HG03159 (cell line): ENCODE measurements around the gene WLS.
"Not testable (repeated sequence)": the region's sequence is repeated elsewhere in the genome, so short reads cannot be mapped to it uniquely, and the experiment has no call there.

Experiments used
- ATAC-seq: cut with Tn5 transposase; IDR thresholded peaks from one replicate; pipeline ENCODE4 v1.9.1; 2021; ENCODE audit warnings: mild to moderate bottlenecking, moderate library complexity; ENCODE audit not compliant: unreplicated experiment

The WLS gene

GRCh38 chr1:68171795-68172194 lies 60.5 kb downstream of the WLS start:
- not testable (repeated sequence) for ATAC-seq

- no peak for ATAC-seq
Measured at GRCh38 chr1:68168545-68169171, 63.7 kb downstream of the WLS start.

GRCh38 chr1:68167211-68167610 lies 65.1 kb downstream of the WLS start:
- no peak for ATAC-seq

GRCh38 chr1:68166348-68166747 lies 66.0 kb downstream of the WLS start:
- ATAC-seq, result no peak

- ATAC-seq, result no peak
Measured at GRCh38 chr1:68165665-68166064, 66.7 kb downstream of the WLS start.

- ATAC-seq, result no peak
Measured at GRCh38 chr1:68164918-68165317, 67.4 kb downstream of the WLS start.

GRCh38 chr1:68163220-68163619 lies 69.1 kb downstream of the WLS start:
- ATAC-seq, result no peak

- ATAC-seq, result no peak
Measured at GRCh38 chr1:68162761-68163160, 69.6 kb downstream of the WLS start.

- ATAC-seq, result not testable (repeated sequence)
Measured at GRCh38 chr1:68161672-68162071, 70.7 kb downstream of the WLS start.

- ATAC-seq, result peak; percentile 89
Measured at GRCh38 chr1:68160935-68161334, 71.4 kb downstream of the WLS start.

GRCh38 chr1:68160021-68160420 lies 72.3 kb downstream of the WLS start:
- no peak for ATAC-seq

GRCh38 chr1:68158837-68159236 lies 73.5 kb downstream of the WLS start:
- no peak for ATAC-seq

- no peak for ATAC-seq
Measured at GRCh38 chr1:68157416-68157815, 74.9 kb downstream of the WLS start.

GRCh38 chr1:68151690-68152089 lies 80.6 kb downstream of the WLS start:
- no peak for ATAC-seq

- ATAC-seq, result no peak
Measured at GRCh38 chr1:68149907-68150306, 82.4 kb downstream of the WLS start.

GRCh38 chr1:68149110-68149798 lies 83.1 kb downstream of the WLS start:
- ATAC-seq, result no peak

GRCh38 chr1:68148631-68149030 lies 83.7 kb downstream of the WLS start:
- ATAC-seq, result no peak

- ATAC-seq, result no peak
Measured at GRCh38 chr1:68147534-68148171, 84.7 kb downstream of the WLS start.

GRCh38 chr1:68145418-68146126 lies 86.8 kb downstream of the WLS start:
- ATAC-seq, result no peak

GRCh38 chr1:68144856-68145255 lies 87.5 kb downstream of the WLS start:
- no peak for ATAC-seq

- no peak for ATAC-seq
Measured at GRCh38 chr1:68143633-68144032, 88.7 kb downstream of the WLS start.

- no peak for ATAC-seq
Measured at GRCh38 chr1:68142461-68142860, 89.9 kb downstream of the WLS start.
